Fibroblast of pulmonary artery (primary cell): ENCODE results near the gene LY6G5C.

ENCODE experiments used
- DNase-seq: peaks from one replicate; pipeline ENCODE4 v3.0.0-alpha.2; 2010; ENCODE audit warnings: low read depth
- H3K4me3 ChIP-seq: replicated peaks from 2 replicates; pipeline ENCODE4 v1.5.1; 2011; ENCODE audit warnings: low read depth, mild to moderate bottlenecking, control low read depth, low read length, moderate library complexity
- CTCF ChIP-seq: IDR thresholded peaks from 2 replicates; pipeline ENCODE4 v1.5.1; 2011; ENCODE audit warnings: mild to moderate bottlenecking, control low read depth, low read length, inconsistent platforms; ENCODE audit errors: missing control alignments

LY6G5C gene

GRCh38 chr6:31677955-31678354 lies 2.9 kb downstream of the LY6G5C start:
- DNase-seq: no peak
- no peak for TF ChIP-seq CTCF
- no peak overlapping the region for H3K4me3 ChIP-seq

GRCh38 chr6:31676904-31677303 lies 4.0 kb downstream of the LY6G5C start:
- no peak overlapping the region for H3K4me3 ChIP-seq
- TF ChIP-seq CTCF: no peak
- no peak for DNase-seq

- no peak for TF ChIP-seq CTCF
- no peak overlapping the region for H3K4me3 ChIP-seq
- no peak for DNase-seq
Measured at GRCh38 chr6:31676322-31676903, 4.5 kb downstream of the LY6G5C start.

- TF ChIP-seq CTCF: no peak
- no peak within 1 kb of the TSS for H3K4me3 ChIP-seq
- no peak for DNase-seq
Measured at GRCh38 chr6:31669676-31670075, 11.2 kb downstream of the LY6G5C start, which contains the start of gene LY6G5B. LY6G5B (plus strand) TSS chr6:31669976; CDS start chr6:31670951, 975 bp downstream.

GRCh38 chr6:31666337-31666965 lies 14.4 kb downstream of the LY6G5C start:
- peak overlapping the region; percentile 96 for H3K4me3 ChIP-seq
- no peak for DNase-seq
- no peak for TF ChIP-seq CTCF

GRCh38 chr6:31665501-31666336 lies 15.1 kb downstream of the LY6G5C start, which contains the start of gene CSNK2B:
CSNK2B (plus strand) TSS chr6:31666080; CDS start chr6:31666832, 752 bp downstream.
- no peak for TF ChIP-seq CTCF
- H3K4me3 ChIP-seq: peak within 1 kb of the TSS; percentile 96

More at GRCh38 chr6:31665501-31666336, 15.1 kb downstream of the LY6G5C start, which contains the start of gene CSNK2B:
- DNase-seq: peak; percentile 97
